Hepatocyte (in vitro differentiated cells): ENCODE results near the gene PAEP.

Experiments used
- CTCF ChIP-seq: fragments of 200-600 bp; sonication (generic); IDR thresholded peaks from 2 replicates; pipeline ENCODE4 v1.5.1; 2016; ENCODE audit warnings: antibody characterized with exemption, mild to moderate bottlenecking; ENCODE audit not compliant: poor library complexity
- EZH2 ChIP-seq: fragments of 200-600 bp; sonication (generic); IDR thresholded peaks from 2 replicates; pipeline ENCODE4 v1.6.1; 2016; ENCODE audit warnings: antibody characterized with exemption, mild to moderate bottlenecking, borderline replicate concordance

GRCh38 chr9:135577256-135577655 lies 15.7 kb downstream of the PAEP start:
- TF ChIP-seq CTCF (no peak), EZH2 (no peak)
